ENCODE measurements around the gene SEMA4A.

SEMA4A gene

DNA sequence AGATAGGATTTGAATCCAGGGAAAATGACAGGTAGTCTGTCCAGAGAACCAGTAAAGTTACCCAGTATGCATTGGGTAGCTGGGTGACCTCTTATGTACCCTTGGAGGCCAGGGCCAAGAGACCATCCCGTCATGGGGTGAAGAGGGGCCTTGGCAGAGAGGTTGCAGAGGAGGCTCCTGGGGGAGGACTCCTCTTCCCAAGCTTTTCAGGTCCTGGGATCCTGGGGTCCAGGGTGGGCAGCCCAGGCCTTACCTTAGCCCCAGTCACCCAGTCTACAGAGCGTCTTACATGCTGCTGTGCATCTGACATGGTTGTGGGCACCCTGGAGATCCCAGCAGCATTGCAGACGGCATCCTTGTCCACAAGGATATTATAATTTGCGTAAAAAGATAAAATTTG, 73.4 kb downstream of the SEMA4A start:
- no peaks in the 10 kb centered on the region for H3K27me3 ChIP-seq (ENCODE audit: insufficient read depth, insufficient read length)
- peaks cover 3% of the 10 kb centered on the region for H3K4me1 ChIP-seq (ENCODE audit: insufficient read depth, insufficient read length)
- peaks cover 60% of the 10 kb centered on the region for H3K36me3 ChIP-seq (ENCODE audit: insufficient read depth, insufficient read length, low read length)
- no peak for DNase-seq (ENCODE audit: low read depth, low spot score)
- no peak for TF ChIP-seq ZNF274 (IDR thresholded peaks at IDR 0.05; ENCODE audit: low read depth, low read length)
- no peak for TF ChIP-seq YY1 (IDR thresholded peaks at IDR 0.05; ENCODE audit: insufficient read depth, insufficient read length)
- no peak for TF ChIP-seq SUZ12 (IDR thresholded peaks at IDR 0.05; ENCODE audit: extremely low read depth, insufficient read depth, insufficient read length)
- H3K9ac ChIP-seq (ENCODE audit: insufficient read length, low read depth): no peak overlapping the region
- no peak overlapping the region for H3K4me3 ChIP-seq (ENCODE audit: insufficient read length, low read depth)
- H3K9me3 ChIP-seq (ENCODE audit: insufficient read depth, low read length): no peaks in the 10 kb centered on the region

Measured in NT2/D1 (cell line).